Pancreas (tissue), 10 donors: Measurements from ENCODE around the gene CCDC8. TPM values are rescaled to one million over a fixed set of nuclear protein-coding genes. Genes with fewer than 3 reads are reported as not detected.
"Not testable (repeated sequence)": the region's sequence is repeated elsewhere in the genome, so short reads cannot be mapped to it uniquely, and the experiment has no call there.

Experiments
- ATAC-seq, 4 donors: fragments of 200-7000 bp; cut with Tn5 transposase; one replicate each; pipeline versions ENCODE4 v1.8.0 to v1.9.1; 2020; ENCODE audit warnings: mild to moderate bottlenecking in 4 of 4, moderate library complexity in 4 of 4
- DNase-seq, 6 donors: peaks; one replicate each; pipeline ENCODE4 v3.0.0-alpha.2; 2020
- FAIRE-seq: peaks from 2 replicates; lab custom pipeline; 2012; peaks lifted over from hg19 to GRCh38; lab: Jason Lieb, UNC
- H3K27ac ChIP-seq, 4 donors: fragments of 200-600 bp; sonication (generic); 1 replicate in 3 of 4; 2 replicates in 1 of 4; pipeline versions ENCODE4 v1.5.0 to v1.8.0; 2020
- H3K27me3 ChIP-seq, 4 donors: fragments of 200-600 bp; one replicate each; pipeline ENCODE4 v1.8.0; 2021
- H3K36me3 ChIP-seq, 3 donors: fragments of 200-600 bp; sonication (generic) in 1 of 3; one replicate each; pipeline versions ENCODE4 v1.5.0 to v1.8.0; 2020 to 2021
- H3K4me1 ChIP-seq, 3 donors: fragments of 200-600 bp; one replicate each; pipeline ENCODE4 v1.8.0; 2021
- H3K4me3 ChIP-seq, 4 donors: fragments of 200-600 bp; sonication (generic) in 2 of 4; one replicate each; pipeline versions ENCODE4 v1.5.0 to v1.8.0; 2020 to 2021
- H3K9me3 ChIP-seq, 4 donors: fragments of 200-600 bp; one replicate each; pipeline ENCODE4 v1.8.0; 2021
- WGBS, 2 donors: extraction: QIAGEN DNeasy Blood & Tissue Kit; methylation state at CpG; one replicate each; pipeline ENCODE4 v1.1.7; 2013; 5-methylcytosine and 5-hydroxymethylcytosine counted together
- intact Hi-C, 3 donors: fragments of 100-400 bp; cut with DNase I; formaldehyde crosslinking; loops; one replicate each; pipeline versions ENCODE4 v1.11.1 to v1.14.2; 2022
- polyA plus RNA-seq, 2 donors: library from polyadenylated mRNA; stranded (reverse); fragments of 200-250 nt; gene quantifications; one replicate each; pipeline ENCODE4 v1.2.3, GENCODE V29; 2013
- total RNA-seq, 6 donors: library from RNA; stranded (reverse); fragmentation: NEBNext Ultra II Directional in 4 of 6; extraction: Animal tissue kit (Norgen Biotek cat#: 25700) in 4 of 6; gene quantifications; one replicate each; pipeline versions ENCODE4 v1.2.1 to v1.2.4, GENCODE V29; 2021 to 2023
- TF ChIP-seq, protein P1 (sequence below), 4 donors: fragments of 200-600 bp; sonication (generic) in 3 of 4; IDR thresholded peaks; one replicate each; pipeline versions ENCODE4 v1.5.0 to v1.8.0; 2021; ENCODE audit warnings: antibody characterized with exemption in 4 of 4
- donor health status: healthy with polysubstance abuse.
- donor health status: DM: no; HTN: no; CAD: no; lungs with moderate emphysema.
- donor health status: DM: no; HTN: no; CAD: no.
- donor health status: control.
- donor health status: control.
- donor health status: Bipolar disorder and iron deficiency.
- donor health status: DM: yes; HTN: yes; CAD: no.
- donor health status: DM: no; HTN: no; CAD: no.
- donor health status: DM: no; HTN: no; CAD: no.
- donor health status: DM: yes; HTN: yes; CAD: no.

Gene CCDC8
- total and polyA plus RNA-seq, 8 donors, result 8.2 to 22.0 (median 12.0) TPM

DNA sequence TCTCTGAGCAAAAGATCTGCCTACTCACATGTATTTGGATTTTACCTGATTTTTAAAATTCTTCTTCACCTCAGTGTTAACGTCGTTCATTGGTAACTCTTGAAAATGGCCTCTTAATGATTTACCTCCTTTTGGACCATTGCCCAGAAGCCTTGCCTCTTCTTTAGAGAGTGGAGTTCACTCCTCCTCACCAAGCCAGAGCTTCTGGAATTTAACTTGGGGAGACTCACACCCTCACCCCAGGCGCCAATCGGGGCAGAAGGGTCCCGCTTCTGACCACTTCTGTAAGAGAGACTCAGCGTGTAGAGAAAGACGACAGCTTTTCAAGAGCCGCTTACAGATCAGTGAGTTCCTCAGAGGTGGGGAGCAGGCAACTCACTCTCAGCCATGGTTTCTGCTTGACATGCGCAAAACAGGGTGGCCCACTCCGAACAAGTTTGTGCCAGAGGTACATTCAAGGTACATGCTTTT is 12.7 kb upstream of the CCDC8 start:
- peak; percentile 77 to 85 (median 85) for ATAC-seq
- DNase-seq, result peak in 1 of 6 donors; percentile 52
- WGBS, 2 donors, result 0 to 2% methylated on average over 10 of the region's 10 CpGs
- TF ChIP-seq, protein P1, sequence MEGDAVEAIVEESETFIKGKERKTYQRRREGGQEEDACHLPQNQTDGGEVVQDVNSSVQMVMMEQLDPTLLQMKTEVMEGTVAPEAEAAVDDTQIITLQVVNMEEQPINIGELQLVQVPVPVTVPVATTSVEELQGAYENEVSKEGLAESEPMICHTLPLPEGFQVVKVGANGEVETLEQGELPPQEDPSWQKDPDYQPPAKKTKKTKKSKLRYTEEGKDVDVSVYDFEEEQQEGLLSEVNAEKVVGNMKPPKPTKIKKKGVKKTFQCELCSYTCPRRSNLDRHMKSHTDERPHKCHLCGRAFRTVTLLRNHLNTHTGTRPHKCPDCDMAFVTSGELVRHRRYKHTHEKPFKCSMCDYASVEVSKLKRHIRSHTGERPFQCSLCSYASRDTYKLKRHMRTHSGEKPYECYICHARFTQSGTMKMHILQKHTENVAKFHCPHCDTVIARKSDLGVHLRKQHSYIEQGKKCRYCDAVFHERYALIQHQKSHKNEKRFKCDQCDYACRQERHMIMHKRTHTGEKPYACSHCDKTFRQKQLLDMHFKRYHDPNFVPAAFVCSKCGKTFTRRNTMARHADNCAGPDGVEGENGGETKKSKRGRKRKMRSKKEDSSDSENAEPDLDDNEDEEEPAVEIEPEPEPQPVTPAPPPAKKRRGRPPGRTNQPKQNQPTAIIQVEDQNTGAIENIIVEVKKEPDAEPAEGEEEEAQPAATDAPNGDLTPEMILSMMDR (IDR thresholded peaks at IDR 0.05), result no peak
- no peaks in the 10 kb centered on the region for H3K36me3 ChIP-seq
- H3K4me1 ChIP-seq, result peaks cover 0 to 7% (median 3%) of the 10 kb centered on the region in 3 donors
- no peaks in the 10 kb centered on the region for H3K27me3 ChIP-seq
- FAIRE-seq, result no peak
- H3K9me3 ChIP-seq, result no peaks in the 10 kb centered on the region
- intact Hi-C loops, result no loop called here
- H3K27ac ChIP-seq, result peak overlapping the region in 3 of 4 donors; percentile 51 to 82 (median 80)
- H3K4me3 ChIP-seq, result peak overlapping the region; percentile 41 to 70 (median 61)

DNA sequence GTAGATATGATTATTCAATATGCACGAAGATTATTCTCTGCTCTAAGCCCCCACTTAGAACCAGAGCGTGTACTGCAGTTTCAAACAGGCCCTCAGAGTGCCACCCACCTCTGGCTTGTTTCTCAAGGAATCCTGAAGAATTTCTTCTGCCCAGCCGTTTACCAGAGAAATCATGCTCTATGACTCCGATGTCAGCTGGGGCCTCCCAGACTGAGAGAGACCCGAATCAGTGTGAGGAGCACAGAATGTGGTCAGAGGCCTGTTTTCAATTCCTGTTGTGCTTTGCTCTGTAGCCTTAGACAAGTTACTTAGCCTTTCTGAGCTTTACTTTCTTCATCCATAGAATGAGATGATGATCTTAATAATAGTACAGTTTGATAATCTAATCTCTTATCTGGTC is 9.8 kb upstream of the CCDC8 start:
- DNase-seq (no peak), ATAC-seq (no peak), FAIRE-seq (no peak)
- Histone ChIP-seq H3K4me1 (peaks cover 0 to 7% (median 3%) of the 10 kb centered on the region in 3 donors), H3K27me3 (no peaks in the 10 kb centered on the region), H3K4me3 (no peak overlapping the region), H3K9me3 (no peaks in the 10 kb centered on the region), H3K36me3 (no peaks in the 10 kb centered on the region), H3K27ac (no peak overlapping the region)
- 68 to 74% methylated on average over 5 of the region's 5 CpGs for WGBS, 2 donors
- TF ChIP-seq, protein P1 (IDR thresholded peaks at IDR 0.05), result no peak
- intact Hi-C loops, result no loop called here

- TF ChIP-seq, protein P1 (IDR thresholded peaks at IDR 0.05), result no peak
- 71 to 75% methylated on average over 2 of the region's 2 CpGs for WGBS, 2 donors
- intact Hi-C loops, result no loop called here
- FAIRE-seq (no peak), DNase-seq (no peak), ATAC-seq (no peak)
- peaks cover 0 to 7% (median 3%) of the 10 kb centered on the region in 3 donors for H3K4me1 ChIP-seq
- no peaks in the 10 kb centered on the region for H3K9me3 ChIP-seq
- no peaks in the 10 kb centered on the region for H3K36me3 ChIP-seq
- H3K27me3 ChIP-seq, result no peaks in the 10 kb centered on the region
- no peak overlapping the region for H3K4me3 ChIP-seq
- no peak overlapping the region for H3K27ac ChIP-seq
Measured at GRCh38 chr19:46422344-46422743, 9.0 kb upstream of the CCDC8 start.

DNA sequence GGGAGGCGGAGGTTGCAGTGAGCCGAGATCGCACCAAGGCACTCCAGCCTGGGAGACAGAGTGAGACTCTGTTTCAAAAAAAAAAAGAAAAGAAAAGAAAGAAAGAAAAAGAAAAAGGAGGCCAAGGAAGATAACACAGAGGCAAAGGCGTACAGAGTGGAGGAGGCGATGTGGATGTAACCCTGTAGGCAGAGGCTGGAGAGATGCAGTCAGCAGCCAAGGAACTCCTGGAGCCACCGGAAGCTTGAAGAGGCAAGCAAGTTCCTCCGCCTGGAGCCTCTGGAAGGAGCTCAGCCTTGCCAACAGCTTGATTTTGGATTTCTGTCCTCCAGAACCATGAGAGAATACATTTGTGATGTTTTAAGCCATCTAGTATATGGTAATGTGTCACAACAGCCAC is 6.7 kb upstream of the CCDC8 start:
- FAIRE-seq (no peak), DNase-seq (peak in 1 of 6 donors; percentile 10), ATAC-seq (no peak)
- 88% methylated on average over 7 of the region's 7 CpGs for WGBS, 2 donors
- TF ChIP-seq, protein P1 (IDR thresholded peaks at IDR 0.05), result no peak
- H3K27me3 ChIP-seq, result no peaks in the 10 kb centered on the region
- intact Hi-C loops, result no loop called here
- no peak overlapping the region for H3K4me3 ChIP-seq
- peaks cover 0 to 7% (median 3%) of the 10 kb centered on the region in 3 donors for H3K4me1 ChIP-seq
- H3K9me3 ChIP-seq, result no peaks in the 10 kb centered on the region
- no peak overlapping the region for H3K27ac ChIP-seq
- no peaks in the 10 kb centered on the region for H3K36me3 ChIP-seq

- H3K36me3 ChIP-seq, FAIRE-seq, intact Hi-C loops, H3K4me1 ChIP-seq, H3K27me3 ChIP-seq, H3K9me3 ChIP-seq: not testable (repeated sequence)
- Histone ChIP-seq H3K27ac (peak overlapping the region in 3 of 4 donors; percentile 43 to 80 (median 58)), H3K4me3 (peak overlapping the region in 2 of 4 donors; percentile 8 to 24)
- peak; percentile 53 to 75 (median 64) for ATAC-seq
- peak; percentile 84 to 97 (median 92) for DNase-seq
- WGBS, 2 donors, result 24 to 27% methylated on average over 45 to 53 of the region's 53 CpGs
Measured at GRCh38 chr19:46415804-46416709, 2.7 kb upstream of the CCDC8 start.

DNA sequence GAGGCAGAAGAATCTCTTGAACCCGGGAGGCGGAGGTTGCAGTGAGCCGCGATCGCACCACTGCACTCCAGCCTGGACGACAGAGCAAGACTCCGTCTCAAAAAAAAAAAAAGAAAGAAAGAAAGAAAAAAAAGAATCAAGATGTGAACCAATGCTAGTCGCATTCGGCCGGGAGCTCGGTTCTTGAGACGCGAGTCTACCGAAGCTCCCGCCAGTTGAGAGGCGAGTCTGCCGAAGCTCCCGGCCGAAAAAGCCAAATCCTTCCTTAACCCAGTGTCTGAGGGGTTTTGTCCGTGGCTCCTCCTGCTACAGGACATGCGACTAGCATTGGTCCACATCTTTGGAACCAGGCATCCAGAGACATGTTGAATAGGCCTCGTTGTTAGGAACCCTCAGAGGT is 1.5 kb upstream of the CCDC8 start:
- intact Hi-C loops, ATAC-seq, H3K9me3 ChIP-seq, H3K27me3 ChIP-seq, FAIRE-seq, H3K27ac ChIP-seq, H3K4me3 ChIP-seq, H3K36me3 ChIP-seq: not testable (repeated sequence)
- DNase-seq, result peak in 1 of 6 donors; percentile 18
- peaks cover 3 to 18% (median 10%) of the 10 kb centered on the region in 3 donors for H3K4me1 ChIP-seq
- 95 to 96% methylated on average over 22 of the region's 22 CpGs for WGBS, 2 donors
